HG03159 (cell line): ENCODE results near the gene LDLR.

Experiments used
- ATAC-seq: cut with Tn5 transposase; IDR thresholded peaks from one replicate; pipeline ENCODE4 v1.9.1; 2021; ENCODE audit warnings: mild to moderate bottlenecking, moderate library complexity; ENCODE audit not compliant: unreplicated experiment

Gene LDLR

DNA sequence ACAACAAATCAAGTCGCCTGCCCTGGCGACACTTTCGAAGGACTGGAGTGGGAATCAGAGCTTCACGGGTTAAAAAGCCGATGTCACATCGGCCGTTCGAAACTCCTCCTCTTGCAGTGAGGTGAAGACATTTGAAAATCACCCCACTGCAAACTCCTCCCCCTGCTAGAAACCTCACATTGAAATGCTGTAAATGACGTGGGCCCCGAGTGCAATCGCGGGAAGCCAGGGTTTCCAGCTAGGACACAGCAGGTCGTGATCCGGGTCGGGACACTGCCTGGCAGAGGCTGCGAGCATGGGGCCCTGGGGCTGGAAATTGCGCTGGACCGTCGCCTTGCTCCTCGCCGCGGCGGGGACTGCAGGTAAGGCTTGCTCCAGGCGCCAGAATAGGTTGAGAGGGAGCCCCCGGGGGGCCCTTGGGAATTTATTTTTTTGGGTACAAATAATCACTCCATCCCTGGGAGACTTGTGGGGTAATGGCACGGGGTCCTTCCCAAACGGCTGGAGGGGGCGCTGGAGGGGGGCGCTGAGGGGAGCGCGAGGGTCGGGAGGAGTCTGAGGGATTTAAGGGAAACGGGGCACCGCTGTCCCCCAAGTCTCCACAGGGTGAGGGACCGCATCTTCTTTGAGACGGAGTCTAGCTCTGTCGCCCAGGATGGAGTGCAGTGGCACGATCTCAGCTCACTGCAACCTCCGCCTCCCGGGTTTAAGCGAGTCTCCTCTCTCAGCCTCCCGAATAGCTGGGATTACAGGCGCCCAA lies at the start of gene LDLR:
Gene LDLR (plus strand): TSS at position 210 of the 760 bp plus-strand sequence. CDS start 86 bp downstream, at position 296.
- no peak for ATAC-seq

DNA sequence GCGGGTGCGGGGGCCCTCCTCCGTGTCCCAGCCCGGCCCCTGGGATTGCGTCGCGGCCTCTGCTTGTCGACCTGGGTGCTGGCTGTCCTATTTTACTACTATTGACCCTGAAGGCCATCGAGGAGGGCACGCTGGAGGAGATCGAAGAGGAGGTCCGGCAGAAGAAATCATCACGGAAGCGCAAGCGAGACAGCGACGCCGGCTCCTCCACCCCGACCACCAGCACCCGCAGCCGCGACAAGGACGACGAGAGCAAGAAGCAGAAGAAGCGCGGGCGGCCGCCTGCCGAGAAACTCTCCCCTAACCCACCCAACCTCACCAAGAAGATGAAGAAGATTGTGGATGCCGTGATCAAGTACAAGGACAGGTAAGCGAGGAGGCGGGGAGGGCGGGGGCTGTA lies 48.1 kb upstream of the LDLR start:
- no peak for ATAC-seq

DNA sequence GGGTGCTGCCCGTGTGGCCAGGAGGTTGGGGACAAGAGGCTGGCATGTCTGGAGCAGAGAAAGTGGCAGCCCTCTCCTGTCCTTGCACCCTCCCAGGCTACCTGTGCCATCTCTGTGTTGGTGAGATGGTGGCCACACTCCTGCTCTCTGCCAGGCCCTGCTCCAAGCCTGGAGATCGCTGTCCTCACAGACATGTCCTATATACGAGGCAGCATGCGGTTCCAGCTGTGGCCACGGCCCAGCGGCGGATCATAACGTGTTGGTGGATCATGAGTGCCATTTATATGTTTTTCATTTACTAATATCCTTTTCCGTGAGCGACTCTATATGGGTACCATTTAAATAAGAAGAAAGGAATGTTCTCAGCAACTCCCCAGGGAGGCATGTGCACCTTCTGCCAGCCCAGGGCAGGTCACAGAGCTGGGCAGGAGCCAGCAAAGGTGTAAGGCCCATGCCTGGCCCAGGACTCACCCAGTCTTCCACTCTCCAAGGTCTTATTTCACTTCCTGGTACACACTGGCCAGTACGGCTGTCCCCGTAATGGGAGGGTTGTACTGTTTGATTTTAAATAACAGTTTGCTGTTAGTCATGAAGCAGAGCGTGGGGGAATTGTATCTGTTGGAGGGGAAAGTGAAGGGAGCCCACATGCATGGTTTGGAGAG lies 47.2 kb upstream of the LDLR start:
- no peak for ATAC-seq

- ATAC-seq = no peak
Observed at GRCh38 chr19:11044431-11044830, 44.8 kb upstream of the LDLR start.

- ATAC-seq = no peak
Observed at GRCh38 chr19:11045536-11045935, 43.7 kb upstream of the LDLR start.

- no peak for ATAC-seq
Observed at GRCh38 chr19:11046605-11047354, 42.5 kb upstream of the LDLR start.

DNA sequence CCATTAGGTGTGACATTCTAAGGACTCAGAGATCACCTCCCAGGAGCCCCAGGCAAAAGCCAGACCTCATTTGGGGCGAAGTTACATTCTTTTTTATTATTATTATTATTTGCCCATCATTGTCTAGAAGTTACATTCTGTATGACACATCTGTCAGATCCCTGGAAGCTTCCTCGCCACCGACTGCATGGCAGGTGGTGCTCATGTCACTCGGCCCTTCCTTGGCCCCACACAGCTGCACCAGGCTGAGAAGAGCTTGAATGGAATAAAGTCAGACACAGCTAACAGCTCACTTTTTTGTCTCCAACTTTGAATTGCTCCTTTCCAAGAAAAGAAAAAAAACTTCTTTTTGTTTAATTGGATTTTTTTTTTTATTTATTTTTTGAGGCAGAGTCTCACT lies 41.4 kb upstream of the LDLR start:
- ATAC-seq = no peak

DNA sequence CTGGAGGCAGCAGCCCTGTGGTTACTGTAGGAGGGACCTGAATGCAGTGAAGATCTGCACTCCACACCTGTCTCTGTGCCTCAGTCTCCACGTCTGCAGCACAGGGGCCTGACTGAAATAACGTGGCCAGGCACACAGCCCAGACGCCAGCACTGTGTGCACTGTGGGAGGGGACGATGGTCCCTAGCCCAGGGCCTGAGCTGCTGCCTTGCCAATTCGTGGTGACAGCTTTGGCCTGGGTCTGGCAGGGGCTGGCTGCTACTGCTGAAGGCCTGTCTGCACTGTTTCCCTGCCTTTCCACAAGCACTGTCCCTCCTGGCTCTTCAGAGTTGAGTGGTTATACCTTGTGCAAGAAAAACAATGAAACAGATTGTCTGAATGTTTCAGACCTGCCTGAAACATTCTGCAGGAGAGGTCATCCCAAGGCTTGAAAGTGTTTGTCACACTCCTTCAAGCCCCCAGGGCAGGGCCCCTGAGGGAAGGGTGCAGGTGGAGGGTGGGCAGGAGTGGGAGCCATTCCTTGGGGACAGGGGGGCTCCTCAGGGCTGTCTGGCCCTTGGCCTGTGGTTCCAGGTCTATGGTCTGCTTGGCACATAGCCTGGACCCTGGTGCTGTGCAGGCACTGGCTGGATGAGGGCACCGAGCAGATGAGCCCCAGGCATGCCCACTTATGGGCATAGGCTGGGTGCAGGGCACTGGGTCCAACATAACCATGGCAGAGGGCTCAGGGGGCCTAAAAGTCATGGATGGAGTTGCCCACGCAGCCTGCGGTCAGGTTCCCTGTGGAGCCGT lies 38.7 kb upstream of the LDLR start:
- no peak for ATAC-seq

DNA sequence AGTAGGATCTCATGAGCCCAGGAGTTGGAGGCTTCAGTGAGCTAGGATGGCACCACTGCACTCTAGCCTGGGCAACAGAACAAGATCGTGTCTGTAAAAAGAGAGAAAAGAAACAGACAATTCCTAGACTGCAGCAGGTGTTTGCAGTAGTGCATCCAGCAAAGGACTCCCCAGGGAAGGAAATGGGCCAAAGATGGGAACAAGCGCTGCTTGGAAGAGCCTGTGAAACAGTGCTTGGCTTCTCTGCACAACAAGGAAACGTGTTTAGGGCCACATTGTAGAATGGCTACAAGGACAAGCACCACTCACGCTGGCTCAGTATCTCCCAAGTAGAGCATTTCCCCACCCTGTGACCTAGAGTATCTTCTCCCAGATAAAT lies 35.5 kb upstream of the LDLR start:
- no peak for ATAC-seq

DNA sequence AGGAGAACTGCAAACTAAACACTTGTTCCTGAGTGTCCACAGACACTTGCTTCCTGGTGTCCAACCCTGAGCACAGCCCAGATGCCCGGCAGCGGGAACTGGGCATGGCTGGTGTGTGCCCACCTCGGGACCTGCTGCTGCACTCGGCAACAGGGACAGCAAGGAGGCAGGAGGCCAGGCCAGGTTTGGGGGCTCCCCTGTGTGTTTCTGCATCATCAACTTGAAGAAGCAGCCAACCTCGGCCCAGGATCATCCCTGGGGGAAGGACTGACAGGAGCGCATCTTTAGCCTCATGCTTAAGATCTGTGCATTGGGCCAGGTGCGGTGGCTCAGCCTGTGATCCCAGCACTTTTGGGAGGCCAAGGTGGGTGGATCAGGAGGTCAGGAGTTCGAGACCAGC lies 35.1 kb upstream of the LDLR start:
- no peak for ATAC-seq

DNA sequence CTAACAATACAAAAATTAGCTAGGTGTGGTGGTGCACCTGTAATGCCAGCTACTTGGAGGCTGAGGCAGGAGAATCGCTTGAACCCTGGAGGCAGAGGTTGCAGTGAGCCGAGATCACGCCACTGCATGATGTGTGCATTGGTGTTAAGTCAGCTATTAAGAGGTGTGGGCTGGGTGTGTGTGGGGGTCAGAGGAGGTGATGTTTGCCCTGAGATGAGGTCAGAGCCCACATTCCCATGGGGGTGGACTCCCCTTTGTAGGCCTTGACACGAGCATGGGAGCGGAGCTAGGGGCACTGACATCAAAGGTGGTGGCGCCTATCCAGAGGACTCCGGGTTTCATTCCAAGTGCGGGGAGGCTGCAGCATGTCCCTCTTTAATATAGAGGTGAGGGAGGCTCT lies 34.6 kb upstream of the LDLR start:
- ATAC-seq = no peak

GRCh38 chr19:11058246-11059030 lies 30.8 kb upstream of the LDLR start:
- ATAC-seq = no peak

DNA sequence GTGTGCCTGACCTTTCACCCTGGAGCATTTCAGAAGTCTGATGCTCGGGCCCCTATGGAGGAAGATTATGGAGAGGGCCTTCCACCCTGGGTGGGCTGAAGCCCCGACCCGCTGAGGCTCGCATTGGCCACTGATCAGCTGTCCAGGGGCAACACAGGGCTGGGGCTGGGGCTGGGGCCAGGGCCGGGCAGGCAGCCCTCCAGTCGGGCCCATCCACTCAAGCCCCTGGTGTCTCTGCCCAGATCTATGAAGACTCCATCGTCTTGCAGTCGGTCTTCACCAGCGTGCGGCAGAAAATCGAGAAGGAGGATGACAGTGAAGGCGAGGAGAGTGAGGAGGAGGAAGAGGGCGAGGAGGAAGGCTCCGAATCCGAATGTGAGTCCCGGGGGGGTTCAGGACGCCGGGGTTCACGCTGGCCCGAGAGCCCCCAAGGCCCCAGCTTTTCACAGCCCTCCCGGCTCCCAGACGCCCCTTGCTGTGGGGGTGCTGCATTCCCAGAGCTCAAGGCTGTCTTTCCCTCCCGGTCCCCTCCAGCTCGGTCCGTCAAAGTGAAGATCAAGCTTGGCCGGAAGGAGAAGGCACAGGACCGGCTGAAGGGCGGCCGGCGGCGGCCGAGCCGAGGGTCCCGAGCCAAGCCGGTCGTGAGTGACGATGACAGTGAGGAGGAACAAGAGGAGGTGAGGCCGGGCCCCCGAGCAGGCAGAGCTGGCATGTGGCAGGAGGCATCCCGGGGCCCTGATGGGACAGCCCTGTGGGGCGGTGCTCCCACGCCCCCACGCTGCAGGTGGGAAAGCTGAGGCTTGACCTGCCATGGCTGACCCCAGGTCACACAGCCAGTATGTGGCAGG lies 29.5 kb upstream of the LDLR start:
- no peak for ATAC-seq

DNA sequence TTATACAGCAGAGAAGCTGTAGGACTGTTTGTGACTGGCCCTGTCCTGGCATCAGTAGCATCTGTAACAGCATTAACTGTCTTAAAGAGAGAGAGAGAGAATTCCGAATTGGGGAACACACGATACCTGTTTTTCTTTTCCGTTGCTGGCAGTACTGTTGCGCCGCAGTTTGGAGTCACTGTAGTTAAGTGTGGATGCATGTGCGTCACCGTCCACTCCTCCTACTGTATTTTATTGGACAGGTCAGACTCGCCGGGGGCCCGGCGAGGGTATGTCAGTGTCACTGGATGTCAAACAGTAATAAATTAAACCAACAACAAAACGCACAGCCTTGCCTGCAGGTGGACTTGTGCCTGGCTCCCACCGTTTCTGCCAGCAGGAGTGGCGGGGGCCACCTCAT lies 27.3 kb upstream of the LDLR start:
- no peak for ATAC-seq

GRCh38 chr19:11063434-11063833 lies 25.8 kb upstream of the LDLR start:
- ATAC-seq = no peak

- ATAC-seq = no peak
Observed at GRCh38 chr19:11064831-11065303, 24.4 kb upstream of the LDLR start.

- no peak for ATAC-seq
Observed at GRCh38 chr19:11066326-11066725, 22.9 kb upstream of the LDLR start.

GRCh38 chr19:11067356-11068113 lies 21.7 kb upstream of the LDLR start:
- no peak for ATAC-seq

DNA sequence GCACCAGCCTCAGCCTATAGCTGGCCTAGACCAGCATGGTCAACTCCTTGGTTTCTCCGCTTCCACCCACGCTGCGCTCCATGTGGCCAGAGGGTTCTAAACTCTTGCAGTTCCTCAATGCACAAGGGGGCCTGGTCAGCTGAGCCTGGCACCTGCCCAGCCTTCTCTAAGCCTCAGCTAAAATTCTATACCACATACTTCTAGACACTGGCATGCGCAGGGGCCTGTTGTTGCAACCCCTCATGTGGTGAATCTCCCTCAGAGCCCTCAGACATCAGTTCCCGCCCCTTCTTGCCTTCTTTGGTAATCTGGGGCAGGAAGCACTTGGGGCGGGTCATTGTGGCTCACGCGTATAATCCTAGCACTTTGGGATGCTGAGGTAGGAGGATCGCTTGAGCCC lies 19.7 kb upstream of the LDLR start:
- ATAC-seq = no peak
